Left hindlimb (tissue), 1 donor: ENCODE results near the gene ZSCAN30.

ENCODE experiments used
- DNase-seq: peaks from one replicate; pipeline ENCODE4 v3.0.0-alpha.2; 2018

ZSCAN30 gene

GRCh38 chr18:35278085-35278484 is 11.9 kb downstream of the ZSCAN30 start:
- no peak for DNase-seq

- DNase-seq, result no peak
These were observed 12.4 kb downstream of the ZSCAN30 start for GRCh38 chr18:35277633-35278032.

- DNase-seq, result no peak
These were observed 13.8 kb downstream of the ZSCAN30 start for GRCh38 chr18:35276267-35276666.

GRCh38 chr18:35271656-35272055 is 18.4 kb downstream of the ZSCAN30 start:
- no peak for DNase-seq

- no peak for DNase-seq
These were observed 21.2 kb downstream of the ZSCAN30 start for GRCh38 chr18:35268821-35269220.

- peak; percentile 43 for DNase-seq
These were observed 22.2 kb downstream of the ZSCAN30 start for GRCh38 chr18:35267809-35268208.

- DNase-seq, result peak; percentile 88
These were observed 22.8 kb downstream of the ZSCAN30 start for GRCh38 chr18:35267161-35267651.

GRCh38 chr18:35264409-35264808 is 25.6 kb downstream of the ZSCAN30 start:
- DNase-seq, result no peak

GRCh38 chr18:35256947-35257346 is 33.1 kb downstream of the ZSCAN30 start:
- no peak for DNase-seq

GRCh38 chr18:35253655-35254287 is 36.3 kb downstream of the ZSCAN30 start:
- no peak for DNase-seq

GRCh38 chr18:35252466-35252865 is 37.6 kb downstream of the ZSCAN30 start:
- no peak for DNase-seq

- no peak for DNase-seq
These were observed 41.6 kb downstream of the ZSCAN30 start for GRCh38 chr18:35248429-35248828.

GRCh38 chr18:35247412-35248249 is 42.4 kb downstream of the ZSCAN30 start:
- no peak for DNase-seq

- no peak for DNase-seq
These were observed 43.2 kb downstream of the ZSCAN30 start for GRCh38 chr18:35246831-35247230.

GRCh38 chr18:35245719-35246317 is 44.2 kb downstream of the ZSCAN30 start:
- DNase-seq, result no peak

GRCh38 chr18:35244671-35245070 is 45.4 kb downstream of the ZSCAN30 start:
- no peak for DNase-seq

- no peak for DNase-seq
These were observed 47.6 kb downstream of the ZSCAN30 start for GRCh38 chr18:35242426-35242825.

- no peak for DNase-seq
These were observed 48.6 kb downstream of the ZSCAN30 start for GRCh38 chr18:35241448-35241804.

- peak; percentile 98 for DNase-seq
These were observed 49.2 kb downstream of the ZSCAN30 start, which contains the start of gene ZNF397 for GRCh38 chr18:35240664-35241447. Gene ZNF397, plus strand, starts transcription at chr18:35241034. Its CDS starts 1,437 bp downstream, at chr18:35242471.

- no peak for DNase-seq
These were observed 50.7 kb downstream of the ZSCAN30 start for GRCh38 chr18:35239314-35239713.

GRCh38 chr18:35236571-35237363 is 53.3 kb downstream of the ZSCAN30 start:
- no peak for DNase-seq

GRCh38 chr18:35231052-35231451 is 59.0 kb downstream of the ZSCAN30 start:
- peak; percentile 45 for DNase-seq
